Testis (tissue), 2 donors: Measurements from ENCODE around the gene MCRIP1.

Experiments used
- CTCF ChIP-seq, 3 experiments: fragments of 450-650 bp in 2 of 3; fragments of 200-600 bp in 1 of 3; sonication (generic) in 1 of 3; IDR thresholded peaks; one replicate each; pipeline ENCODE4 v1.5.1; 2016 to 2019; ENCODE audit warnings: antibody characterized with exemption in 3 of 3, mild to moderate bottlenecking in 2 of 3, moderate library complexity in 1 of 3
- POLR2A ChIP-seq: fragments of 450-650 bp; IDR thresholded peaks from one replicate; pipeline ENCODE4 v1.6.1; 2017; ENCODE audit warnings: antibody characterized with exemption, mild to moderate bottlenecking, moderate library complexity

GRCh38 chr17:81817758-81818147 lies 15.3 kb downstream of the MCRIP1 start:
- TF ChIP-seq CTCF (IDR thresholded peaks at IDR 0.05) (no peak), POLR2A (no peak)
